Measurements from ENCODE around the gene FBXW9.
"Not testable (repeated sequence)": the region's sequence is repeated elsewhere in the genome, so short reads cannot be mapped to it uniquely, and the experiment has no call there.

FBXW9 gene

GRCh38 chr19:12713304-12713703 lies 16.9 kb upstream of the FBXW9 start:
- DNase-seq = not testable (repeated sequence)

DNA sequence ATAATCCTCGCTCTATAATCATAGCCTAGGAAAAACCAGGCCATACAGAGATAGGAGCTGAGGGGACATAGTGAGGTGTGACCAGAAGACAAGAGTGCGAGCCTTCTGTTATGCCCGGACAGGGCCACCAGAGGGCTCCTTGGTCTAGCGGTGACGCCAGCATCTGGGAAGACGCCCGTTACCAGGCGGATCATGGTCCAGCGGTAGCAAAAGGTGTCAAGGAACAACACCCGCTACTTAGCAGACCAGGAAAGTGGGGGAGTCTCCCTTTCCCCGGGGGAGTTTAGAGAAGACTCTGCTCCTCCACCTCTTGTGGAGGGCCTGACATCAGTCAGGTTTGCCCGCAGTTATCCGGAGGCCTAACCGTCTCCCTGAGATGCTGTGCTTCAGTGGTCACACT lies 15.6 kb upstream of the FBXW9 start:
- DNase-seq = not testable (repeated sequence)

DNA sequence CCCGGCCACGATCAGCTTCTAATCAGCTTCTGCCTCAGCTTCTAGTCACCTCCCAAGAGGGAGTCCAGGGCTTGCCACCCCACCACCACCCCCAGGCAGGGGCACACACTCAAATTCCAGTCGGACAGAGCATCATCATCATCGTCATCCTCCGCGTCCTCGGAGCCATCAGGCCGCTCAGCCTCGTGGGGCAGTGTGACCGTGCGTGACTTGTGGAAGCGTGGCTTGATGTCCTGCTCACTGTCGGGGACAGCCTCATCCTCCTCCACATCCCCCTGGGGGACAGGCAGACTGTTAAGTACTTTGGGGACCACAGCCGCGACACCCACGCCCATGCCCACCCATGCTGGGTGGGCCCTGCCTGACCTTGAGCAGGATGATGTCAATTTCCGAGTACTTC lies 14.8 kb upstream of the FBXW9 start:
- no peak for DNase-seq

- no peak for DNase-seq
Measured at GRCh38 chr19:12708641-12709040, 12.2 kb upstream of the FBXW9 start.

GRCh38 chr19:12706332-12706718 lies 9.9 kb upstream of the FBXW9 start:
- no peak for DNase-seq

DNA sequence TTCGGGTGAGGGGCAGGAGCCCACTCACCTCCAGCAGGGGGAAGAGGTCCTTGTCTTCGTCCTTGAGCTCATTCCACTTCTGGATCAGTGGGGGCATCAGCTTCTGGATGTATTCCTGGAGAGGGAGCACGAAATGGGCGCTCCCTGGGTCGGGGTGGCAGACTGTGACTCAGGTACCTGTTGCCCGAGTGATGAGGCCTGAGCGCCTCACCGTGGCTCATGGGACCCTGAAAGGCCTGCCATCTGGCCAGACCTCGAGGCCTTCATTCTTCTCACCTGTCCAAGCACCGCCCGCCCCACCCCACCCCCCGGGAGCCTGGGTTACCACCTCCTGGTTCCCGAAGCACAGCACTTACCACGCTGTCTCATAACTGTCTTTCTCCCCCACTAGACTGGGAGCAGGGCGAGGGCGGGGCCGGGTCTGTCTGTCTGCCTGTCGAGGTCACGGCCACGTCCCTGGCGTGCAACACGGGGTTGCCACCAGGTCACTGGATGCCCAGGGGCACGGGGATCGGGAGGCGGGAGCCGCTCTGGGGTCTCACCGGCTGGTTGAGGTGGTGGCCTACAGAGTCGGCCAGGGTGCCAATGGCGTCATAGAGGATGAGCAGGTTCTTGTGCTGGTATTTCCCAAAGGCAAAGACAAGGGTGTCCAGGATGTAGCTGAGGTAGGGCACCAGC lies 9.4 kb upstream of the FBXW9 start:
- no peak for DNase-seq

DNA sequence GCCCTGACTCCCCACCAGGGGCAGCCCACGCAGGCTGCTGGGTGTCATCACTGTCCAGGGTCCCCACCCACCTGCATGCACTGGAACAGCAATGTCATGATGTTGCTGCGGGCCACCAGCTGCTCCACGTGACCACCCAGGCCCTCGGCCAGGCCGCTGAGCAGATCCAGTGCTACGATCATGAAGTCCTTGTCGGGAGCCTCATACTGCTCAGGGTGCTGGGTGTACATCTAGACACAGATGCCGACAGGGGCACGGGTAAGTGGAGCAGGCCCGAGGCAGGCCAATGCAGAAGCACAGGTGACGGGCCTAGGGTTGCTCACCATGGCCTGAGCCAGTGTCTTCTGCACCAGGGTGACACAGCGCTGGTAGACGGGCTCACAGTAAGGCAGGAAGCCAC lies 8.7 kb upstream of the FBXW9 start:
- no peak for DNase-seq

GRCh38 chr19:12703046-12703445 lies 6.6 kb upstream of the FBXW9 start:
- peak; percentile 29 for DNase-seq

DNA sequence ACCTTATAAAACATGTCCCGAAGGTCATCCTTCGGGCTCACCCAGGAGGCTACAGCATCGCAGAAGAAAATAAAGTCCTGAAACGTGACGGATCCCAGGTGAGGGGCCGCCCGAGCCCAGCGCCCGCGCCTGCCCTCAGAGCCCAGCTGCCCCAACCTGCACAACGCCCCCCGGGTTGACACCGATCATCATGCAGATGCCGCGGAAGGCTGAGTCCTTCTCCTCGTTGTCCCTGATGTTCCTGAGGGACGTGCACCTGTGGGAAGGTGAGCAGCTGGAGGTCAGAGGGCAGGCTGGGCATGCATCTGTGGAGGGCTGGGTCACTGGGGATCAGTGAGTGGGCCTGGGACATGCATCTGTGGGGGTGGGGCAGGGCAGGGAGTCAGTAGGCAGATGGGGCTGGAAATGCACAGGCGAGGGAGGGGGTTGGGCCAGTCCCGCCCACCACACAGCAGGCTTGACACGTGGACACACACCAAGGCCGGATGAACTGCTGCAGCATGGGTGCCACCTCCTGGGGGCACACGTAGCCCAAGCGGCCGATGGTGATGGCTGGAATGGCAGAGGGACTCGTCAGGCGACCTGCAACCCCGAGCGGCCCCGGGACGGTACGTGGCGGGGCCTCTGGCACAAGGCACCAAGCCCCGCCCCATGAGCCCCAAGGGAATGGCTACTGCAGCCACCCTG lies 5.3 kb upstream of the FBXW9 start:
- DNase-seq = no peak

GRCh38 chr19:12698138-12698537 lies 1.7 kb upstream of the FBXW9 start:
- no peak for DNase-seq

- not testable (repeated sequence) for DNase-seq
Measured at GRCh38 chr19:12697425-12697824, 994 bp upstream of the FBXW9 start.

DNA sequence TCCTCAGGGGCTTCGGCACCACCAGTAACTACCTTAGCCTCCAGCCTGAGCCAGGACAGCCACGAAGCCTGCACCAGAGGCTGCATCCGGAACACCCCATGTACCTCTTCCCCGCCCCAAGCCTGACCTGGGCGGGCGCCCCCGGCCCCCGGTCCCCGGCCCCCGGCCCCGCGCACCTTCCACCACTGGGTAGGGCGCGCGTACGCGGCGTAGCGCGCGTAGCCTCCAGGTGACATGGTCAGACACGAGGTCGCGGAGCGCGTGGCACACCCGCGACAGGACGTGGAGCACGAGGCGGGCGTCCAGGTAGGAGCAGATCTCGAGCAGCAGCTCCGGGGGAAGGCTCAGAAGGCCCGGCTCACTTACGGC lies 450 bp downstream of the FBXW9 start:
- DNase-seq = no peak

- DNase-seq = no peak
Measured at GRCh38 chr19:12695514-12695913, 917 bp downstream of the FBXW9 start.

DNA sequence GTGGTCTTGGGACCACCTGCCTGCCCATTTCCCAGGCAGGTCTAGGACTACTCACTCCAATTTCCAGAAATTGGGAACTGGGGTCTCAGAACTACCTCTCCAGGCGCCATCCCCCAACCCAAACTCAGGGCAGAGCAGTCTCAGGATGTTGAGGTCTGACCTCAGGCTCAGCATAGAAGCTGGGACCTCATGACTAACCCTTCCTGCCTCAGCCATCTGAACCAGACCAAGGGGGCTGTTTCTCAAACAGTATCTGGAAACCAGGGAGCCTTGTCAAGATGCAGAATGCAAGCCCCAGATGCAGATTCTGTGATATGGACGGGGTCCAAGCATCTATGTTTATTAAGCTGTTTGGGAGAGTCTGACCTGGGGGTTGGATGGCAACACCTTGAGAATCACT lies 1.3 kb downstream of the FBXW9 start:
- DNase-seq = no peak

DNA sequence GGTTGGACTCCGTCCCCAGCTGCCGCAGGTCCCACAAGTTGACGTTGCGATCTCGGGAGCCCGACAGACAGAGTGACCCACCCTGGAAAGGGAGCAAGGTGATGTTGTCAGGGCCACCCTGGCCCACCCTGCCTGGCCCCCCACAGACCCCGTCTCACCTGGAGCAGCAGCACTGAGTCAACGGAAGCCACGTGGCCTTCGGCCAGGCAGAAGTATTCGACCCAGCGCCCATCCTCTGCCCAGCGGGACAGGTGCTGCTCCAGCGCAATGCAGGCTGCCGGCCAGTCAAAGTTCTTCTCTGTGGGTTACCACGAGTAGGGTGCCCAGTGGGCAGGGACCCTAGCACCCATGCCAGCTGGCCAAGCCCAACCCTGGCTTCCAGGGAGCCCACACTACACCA lies 1.8 kb downstream of the FBXW9 start:
- DNase-seq = no peak

GRCh38 chr19:12692960-12693359 lies 3.5 kb downstream of the FBXW9 start:
- no peak for DNase-seq

- DNase-seq = no peak
Measured at GRCh38 chr19:12689581-12690216, 6.7 kb downstream of the FBXW9 start.

DNA sequence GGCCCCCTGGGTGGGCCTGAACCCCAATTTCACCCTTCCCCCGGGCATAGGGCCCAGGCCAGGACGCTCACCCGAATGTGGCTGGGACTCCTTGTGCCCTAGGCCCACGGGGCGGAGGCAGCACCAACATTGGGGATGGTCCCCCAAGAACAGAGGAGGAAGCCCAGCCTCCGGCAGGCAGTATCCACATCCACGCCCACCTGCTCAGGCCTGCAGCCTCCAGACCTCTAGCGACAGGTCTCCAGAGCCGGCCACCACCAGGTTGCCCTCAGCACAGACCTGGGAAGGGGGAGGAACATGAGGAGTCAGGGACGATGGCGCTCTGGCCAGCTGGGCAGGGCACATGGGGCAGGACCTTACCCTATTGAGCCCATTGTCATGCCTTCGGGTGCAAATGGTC lies 7.4 kb downstream of the FBXW9 start:
- DNase-seq = no peak

GRCh38 chr19:12687496-12688196 lies 8.8 kb downstream of the FBXW9 start, which contains the start of gene GNG14:
Gene GNG14, plus strand, starts transcription at chr19:12687998. Its CDS starts 51 bp downstream, at chr19:12688049.
- DNase-seq = no peak

- DNase-seq = no peak
Measured at GRCh38 chr19:12685831-12686230, 10.6 kb downstream of the FBXW9 start.

DNA sequence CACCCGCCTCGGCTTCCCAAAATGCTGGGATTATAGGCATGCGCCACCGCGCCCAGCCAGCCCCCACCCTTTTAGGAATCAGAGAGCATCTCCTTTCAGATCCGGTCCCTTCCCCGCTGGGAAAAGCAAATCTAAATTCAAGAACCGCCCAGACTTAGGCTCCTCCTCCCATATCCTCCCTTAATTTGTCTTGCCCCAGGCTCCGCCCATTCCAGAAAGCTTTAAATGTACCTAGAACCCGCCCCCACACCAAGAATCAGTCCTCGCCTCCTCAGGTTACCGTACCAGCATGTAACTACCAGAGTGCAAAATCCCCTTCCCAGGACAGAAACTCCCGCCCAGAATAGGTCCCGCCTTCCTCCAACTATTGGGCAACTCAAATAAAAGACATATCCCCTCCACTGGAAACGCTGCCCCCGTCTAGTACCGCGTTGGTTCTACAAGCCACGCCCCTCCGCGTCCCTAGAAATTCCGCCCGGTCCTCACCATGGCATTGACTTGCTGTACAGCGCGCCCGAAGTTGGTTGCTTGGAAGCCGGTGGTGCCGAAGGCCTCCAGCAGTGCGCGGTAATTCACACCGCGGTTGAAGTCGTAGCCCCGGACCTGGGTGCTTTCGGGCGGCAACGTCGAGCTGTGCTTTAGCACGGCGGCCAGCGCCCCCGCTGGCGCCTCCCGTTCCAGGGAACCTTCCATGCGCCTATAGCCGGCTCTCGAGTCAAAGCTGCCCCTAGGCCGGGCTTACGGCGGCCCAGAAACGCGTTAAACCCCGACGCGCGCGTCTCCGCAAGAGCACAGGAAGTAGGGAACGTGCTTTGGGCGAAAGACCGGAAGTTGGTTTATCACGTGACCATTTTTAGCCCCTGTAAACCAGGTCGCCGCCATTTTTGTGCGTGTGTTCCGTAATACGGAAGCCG lies 15.1 kb downstream of the FBXW9 start, which contains the start of gene DHPS:
TSS of gene DHPS (minus strand) at position 807 of the 914 bp plus-strand sequence. CDS start at position 693, 114 bp downstream.
- DNase-seq = peak; percentile 96

DNA sequence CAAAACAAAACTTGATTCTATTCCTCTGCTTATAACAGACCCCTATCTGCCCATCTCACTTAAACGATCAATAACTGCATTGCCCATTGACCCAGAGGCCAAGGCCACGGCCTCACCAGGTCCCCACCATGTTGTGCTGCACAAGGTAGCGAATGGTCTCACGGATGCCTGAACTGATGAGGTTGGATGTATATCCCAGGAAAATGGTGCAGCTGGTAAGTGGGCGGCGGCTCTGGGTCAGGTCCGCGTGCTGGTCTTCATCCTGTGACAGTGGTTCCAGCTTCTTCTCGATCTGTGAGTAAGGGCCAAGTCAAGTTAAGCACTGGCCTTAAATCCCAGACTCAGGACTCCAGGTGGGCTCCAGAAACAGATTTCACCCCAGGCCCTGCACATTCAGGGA lies 16.4 kb downstream of the FBXW9 start:
- no peak for DNase-seq

Data from kidney glomerular epithelial cell (primary cell).